Stomach smooth muscle (tissue), 2 donors: ENCODE measurements around the gene MAP3K10.
A peak's percentile ranks its signal among the peaks of the same experiment; 100 is the strongest.

ENCODE experiments used
- H3K27ac ChIP-seq: one replicate; pipeline ENCODE4 v1.7.0; 2013; ENCODE audit warnings: mild to moderate bottlenecking, low read length, inconsistent platforms
- H3K27me3 ChIP-seq, 2 donors: one replicate each; pipeline ENCODE4 v1.7.0; 2013; ENCODE audit warnings: low read length in 2 of 2; ENCODE audit not compliant: insufficient read depth in 2 of 2, control insufficient read depth in 1 of 2
- H3K36me3 ChIP-seq, 2 donors: one replicate each; pipeline ENCODE4 v1.7.0; 2013; ENCODE audit warnings: low read length in 2 of 2; ENCODE audit not compliant: control insufficient read depth in 2 of 2, insufficient read depth in 2 of 2
- H3K4me1 ChIP-seq: one replicate; pipeline ENCODE4 v1.7.0; 2013; ENCODE audit warnings: low read length; ENCODE audit not compliant: control insufficient read depth, insufficient read depth
- H3K4me3 ChIP-seq, 2 donors: one replicate each; pipeline ENCODE4 v1.7.0; 2013; ENCODE audit warnings: low read length in 2 of 2
- H3K9ac ChIP-seq, 2 donors: one replicate each; pipeline ENCODE4 v1.7.0; 2013; ENCODE audit warnings: low read length in 2 of 2, mild to moderate bottlenecking in 1 of 2
- H3K9me3 ChIP-seq, 2 donors: one replicate each; pipeline ENCODE4 v1.7.0; 2013; ENCODE audit warnings: low read length in 2 of 2; ENCODE audit not compliant: control insufficient read depth in 2 of 2
- donor health status: healthy.
- donor health status: Pancreatic carcinoma.

The MAP3K10 gene

GRCh38 chr19:40225440-40226305 lies 34.4 kb downstream of the MAP3K10 start:
- Histone ChIP-seq H3K9ac (peak overlapping the region; percentile 29 to 32), H3K9me3 (no peaks in the 10 kb centered on the region), H3K27me3 (peaks cover 34 to 43% of the 10 kb centered on the region in 2 donors)

GRCh38 chr19:40228346-40228745 lies 37.1 kb downstream of the MAP3K10 start:
- no peak overlapping the region for H3K9ac ChIP-seq
- peaks cover 17% of the 10 kb centered on the region for H3K4me1 ChIP-seq
- no peaks in the 10 kb centered on the region for H3K36me3 ChIP-seq
- no peak overlapping the region for H3K27ac ChIP-seq
- H3K9me3 ChIP-seq: no peaks in the 10 kb centered on the region
- H3K27me3 ChIP-seq: peaks cover 30 to 34% of the 10 kb centered on the region in 2 donors
- no peak overlapping the region for H3K4me3 ChIP-seq

More at GRCh38 chr19:40225440-40226305, 34.4 kb downstream of the MAP3K10 start:
- H3K4me1 ChIP-seq: peaks cover 15% of the 10 kb centered on the region
- H3K36me3 ChIP-seq: no peaks in the 10 kb centered on the region
- peak overlapping the region; percentile 48 to 69 for H3K4me3 ChIP-seq
- H3K27ac ChIP-seq: no peak overlapping the region

GRCh38 chr19:40228863-40229262 lies 37.6 kb downstream of the MAP3K10 start:
- no peak overlapping the region for H3K9ac ChIP-seq
- no peak overlapping the region for H3K4me3 ChIP-seq
- H3K4me1 ChIP-seq: peaks cover 16% of the 10 kb centered on the region
- no peaks in the 10 kb centered on the region for H3K36me3 ChIP-seq
- H3K27ac ChIP-seq: no peak overlapping the region
- no peaks in the 10 kb centered on the region for H3K9me3 ChIP-seq
- peaks cover 25 to 30% of the 10 kb centered on the region in 2 donors for H3K27me3 ChIP-seq

- H3K9ac ChIP-seq: no peak overlapping the region
- no peaks in the 10 kb centered on the region for H3K9me3 ChIP-seq
- no peak overlapping the region for H3K4me3 ChIP-seq
- H3K36me3 ChIP-seq: peaks cover 0 to 2% of the 10 kb centered on the region in 2 donors
- no peak overlapping the region for H3K27ac ChIP-seq
- peaks cover 16% of the 10 kb centered on the region for H3K4me1 ChIP-seq
- H3K27me3 ChIP-seq: peaks cover 19 to 24% of the 10 kb centered on the region in 2 donors
These were observed 38.3 kb downstream of the MAP3K10 start for GRCh38 chr19:40229484-40229883.

GRCh38 chr19:40229926-40230417 lies 38.7 kb downstream of the MAP3K10 start:
- Histone ChIP-seq H3K9me3 (no peaks in the 10 kb centered on the region), H3K27me3 (peaks cover 15 to 20% of the 10 kb centered on the region in 2 donors), H3K36me3 (peaks cover 2 to 3% of the 10 kb centered on the region in 2 donors), H3K9ac (no peak overlapping the region), H3K27ac (no peak overlapping the region), H3K4me3 (no peak overlapping the region), H3K4me1 (peaks cover 16% of the 10 kb centered on the region)

GRCh38 chr19:40231057-40231456 lies 39.8 kb downstream of the MAP3K10 start:
- H3K27me3 ChIP-seq: peaks cover 7 to 10% of the 10 kb centered on the region in 2 donors
- no peak overlapping the region for H3K27ac ChIP-seq
- H3K9ac ChIP-seq: no peak overlapping the region
- H3K4me1 ChIP-seq: peaks cover 11% of the 10 kb centered on the region
- peaks cover 10 to 13% of the 10 kb centered on the region in 2 donors for H3K36me3 ChIP-seq
- H3K4me3 ChIP-seq: no peak overlapping the region
- no peaks in the 10 kb centered on the region for H3K9me3 ChIP-seq

- Histone ChIP-seq H3K4me1 (peaks cover 4% of the 10 kb centered on the region), H3K9ac (no peak overlapping the region), H3K9me3 (no peaks in the 10 kb centered on the region), H3K36me3 (peaks cover 15 to 16% of the 10 kb centered on the region in 2 donors), H3K4me3 (no peak overlapping the region), H3K27me3 (peaks cover under 1 to 2% of the 10 kb centered on the region in 2 donors), H3K27ac (no peak overlapping the region)
These were observed 40.6 kb downstream of the MAP3K10 start for GRCh38 chr19:40231544-40232424.

- peaks cover 19 to 21% of the 10 kb centered on the region in 2 donors for H3K36me3 ChIP-seq
- no peaks in the 10 kb centered on the region for H3K27me3 ChIP-seq
- H3K4me1 ChIP-seq: peaks cover 4% of the 10 kb centered on the region
- H3K9ac ChIP-seq: no peak overlapping the region
- no peak overlapping the region for H3K4me3 ChIP-seq
- H3K27ac ChIP-seq: no peak overlapping the region
- H3K9me3 ChIP-seq: no peaks in the 10 kb centered on the region
These were observed 41.3 kb downstream of the MAP3K10 start for GRCh38 chr19:40232479-40232878.

GRCh38 chr19:40232949-40233810 lies 42.0 kb downstream of the MAP3K10 start:
- Histone ChIP-seq H3K4me3 (no peak overlapping the region), H3K36me3 (peaks cover 19 to 27% of the 10 kb centered on the region in 2 donors), H3K4me1 (peaks cover 4% of the 10 kb centered on the region), H3K9me3 (no peaks in the 10 kb centered on the region), H3K27me3 (no peaks in the 10 kb centered on the region), H3K27ac (no peak overlapping the region), H3K9ac (no peak overlapping the region)
